HL-60 (cell line): ENCODE data around the gene LRRC32.

Experiments used
- DNase-seq, 2 experiments: peaks; one replicate each; pipeline ENCODE4 v3.0.0-alpha.2; 2010 to 2020; ENCODE audit warnings: low read depth in 1 of 2, low spot score in 1 of 2
- H3K27ac ChIP-seq: fragments of 250-450 bp; sonication (Bioruptor Pico); replicated peaks from 2 replicates; pipeline ENCODE4 v1.5.1; 2020; ENCODE audit warnings: mild to moderate bottlenecking, moderate library complexity
- H3K27me3 ChIP-seq: fragments of 250-450 bp; sonication (Bioruptor Pico); 2 replicates; pipeline ENCODE4 v1.5.1; 2021; ENCODE audit warnings: mild to moderate bottlenecking, moderate library complexity; ENCODE audit not compliant: insufficient read depth, poor library complexity, severe bottlenecking
- H3K4me3 ChIP-seq: replicated peaks from 2 replicates; pipeline ENCODE4 v1.5.1; 2011; ENCODE audit warnings: mild to moderate bottlenecking, control low read depth, low read length; ENCODE audit not compliant: insufficient read depth
- CTCF ChIP-seq: IDR thresholded peaks from one replicate; pipeline ENCODE4 v1.5.1; 2011; ENCODE audit warnings: low read length, control low read depth, inconsistent platforms; ENCODE audit not compliant: insufficient read depth
- GABPA ChIP-seq: IDR thresholded peaks from 2 replicates; pipeline ENCODE4 v1.6.1; 2012; ENCODE audit warnings: low read depth
- POLR2AphosphoS5 ChIP-seq: IDR thresholded peaks from 2 replicates; pipeline ENCODE4 v1.6.1; 2012; ENCODE audit warnings: low read depth
- REST ChIP-seq: IDR thresholded peaks from 2 replicates; pipeline ENCODE4 v1.6.1; 2012; ENCODE audit warnings: low read depth; ENCODE audit not compliant: insufficient replicate concordance
- SPI1 ChIP-seq: IDR thresholded peaks from 2 replicates; pipeline ENCODE4 v1.6.1; 2012; ENCODE audit warnings: low read depth, mild to moderate bottlenecking, borderline replicate concordance

The LRRC32 gene

GRCh38 chr11:76713499-76713898 lies 43.0 kb upstream of the LRRC32 start:
- DNase-seq, result no peak
- no peaks in the 10 kb centered on the region for H3K27me3 ChIP-seq
- no peak overlapping the region for H3K4me3 ChIP-seq
- TF ChIP-seq REST, result no peak
- no peak overlapping the region for H3K27ac ChIP-seq

- DNase-seq, result no peak
- TF ChIP-seq REST (no peak), POLR2AphosphoS5 (no peak), GABPA (no peak), CTCF (no peak), SPI1 (no peak)
- H3K27ac ChIP-seq, result no peak overlapping the region
- H3K27me3 ChIP-seq, result no peaks in the 10 kb centered on the region
- H3K4me3 ChIP-seq, result no peak overlapping the region
These were observed 41.6 kb upstream of the LRRC32 start for GRCh38 chr11:76712125-76712524.

GRCh38 chr11:76709756-76710155 lies 39.2 kb upstream of the LRRC32 start:
- no peak overlapping the region for H3K4me3 ChIP-seq
- no peak for TF ChIP-seq CTCF
- TF ChIP-seq POLR2AphosphoS5, result no peak
- no peak for TF ChIP-seq SPI1
- no peak for TF ChIP-seq REST
- no peak for TF ChIP-seq GABPA
- no peak overlapping the region for H3K27ac ChIP-seq
- no peak for DNase-seq
- no peaks in the 10 kb centered on the region for H3K27me3 ChIP-seq
